ENCODE measurements around the gene CAPN12. TPM values are rescaled to one million over a fixed set of nuclear protein-coding genes. Genes with fewer than 3 reads are reported as not detected.

The CAPN12 gene
- total RNA-seq, 1 experiment from 2014 or later: not detected

GRCh38 chr19:38743394-38744297 lies 628 bp downstream of the CAPN12 start:
- BruUV-seq (replicated peaks): no TSS peak
- TF ChIP-seq CTCF (IDR thresholded peaks at IDR 0.05; ENCODE audit: unreplicated experiment): no peak
- Mint-ChIP-seq H3K9me3 (ENCODE audit: unreplicated experiment) (no peaks in the 10 kb centered on the region), H3K27me3 (ENCODE audit: insufficient read depth, unreplicated experiment) (no peaks in the 10 kb centered on the region), H3K27ac (ENCODE audit: low read depth, unreplicated experiment) (no peak overlapping the region), H3K4me1 (ENCODE audit: insufficient read depth, unreplicated experiment) (no peaks in the 10 kb centered on the region), H3K4me3 (ENCODE audit: unreplicated experiment) (no peak overlapping the region), H3K36me3 (ENCODE audit: insufficient read depth, unreplicated experiment) (peaks cover 4% of the 10 kb centered on the region)
- intact Hi-C loops (cut with micrococcal nuclease): no loop called here
- no peak for DNase-seq (ENCODE audit: unreplicated experiment)
- ChIA-PET POLR2A (interaction anchor here (0.6 kb wide), 1 partner anchor 95 kb away, joined by 3 read pairs; no protein-coding TSS in a partner anchor), CTCF (interaction anchor here (0.6 kb wide), 2 partner anchors 36 to 991 kb away, joined by 3 read pairs; no protein-coding TSS in a partner anchor)

- Mint-ChIP-seq H3K27me3 (ENCODE audit: insufficient read depth, unreplicated experiment) (no peaks in the 10 kb centered on the region), H3K36me3 (ENCODE audit: insufficient read depth, unreplicated experiment) (peaks cover 4% of the 10 kb centered on the region), H3K4me3 (ENCODE audit: unreplicated experiment) (no peak overlapping the region), H3K4me1 (ENCODE audit: insufficient read depth, unreplicated experiment) (no peaks in the 10 kb centered on the region), H3K27ac (ENCODE audit: low read depth, unreplicated experiment) (no peak overlapping the region), H3K9me3 (ENCODE audit: unreplicated experiment) (no peaks in the 10 kb centered on the region)
- ChIA-PET CTCF (no interaction called here), POLR2A (no interaction called here)
- intact Hi-C loops (cut with micrococcal nuclease): no loop called here
- BruUV-seq (replicated peaks): no TSS peak
- DNase-seq (ENCODE audit: unreplicated experiment): no peak
- no peak for TF ChIP-seq CTCF (IDR thresholded peaks at IDR 0.05; ENCODE audit: unreplicated experiment)
These were observed 1.4 kb downstream of the CAPN12 start for GRCh38 chr19:38742906-38743305.

- no peak overlapping the region for H3K27ac Mint-ChIP-seq (ENCODE audit: low read depth, unreplicated experiment)
- BruUV-seq (replicated peaks): no TSS peak
- no peak for DNase-seq (ENCODE audit: unreplicated experiment)
These were observed 2.0 kb downstream of the CAPN12 start for GRCh38 chr19:38742296-38742695.

More at GRCh38 chr19:38742296-38742695, 2.0 kb downstream of the CAPN12 start:
- intact Hi-C loops (cut with micrococcal nuclease): no loop called here
- Mint-ChIP-seq H3K4me3 (ENCODE audit: unreplicated experiment) (no peak overlapping the region), H3K4me1 (ENCODE audit: insufficient read depth, unreplicated experiment) (no peaks in the 10 kb centered on the region), H3K9me3 (ENCODE audit: unreplicated experiment) (no peaks in the 10 kb centered on the region), H3K36me3 (ENCODE audit: insufficient read depth, unreplicated experiment) (peaks cover 4% of the 10 kb centered on the region), H3K27me3 (ENCODE audit: insufficient read depth, unreplicated experiment) (no peaks in the 10 kb centered on the region)
- CTCF ChIA-PET: no interaction called here
- no peak for TF ChIP-seq CTCF (IDR thresholded peaks at IDR 0.05; ENCODE audit: unreplicated experiment)
- POLR2A ChIA-PET: no interaction called here
